Smooth muscle cell of the brain vasculature (primary cell): ENCODE results near the gene SCT.

ENCODE experiments used
- DNase-seq: peaks from one replicate; pipeline ENCODE4 v3.0.0-alpha.2; 2012; ENCODE audit warnings: low read depth, low spot score

SCT gene

DNA sequence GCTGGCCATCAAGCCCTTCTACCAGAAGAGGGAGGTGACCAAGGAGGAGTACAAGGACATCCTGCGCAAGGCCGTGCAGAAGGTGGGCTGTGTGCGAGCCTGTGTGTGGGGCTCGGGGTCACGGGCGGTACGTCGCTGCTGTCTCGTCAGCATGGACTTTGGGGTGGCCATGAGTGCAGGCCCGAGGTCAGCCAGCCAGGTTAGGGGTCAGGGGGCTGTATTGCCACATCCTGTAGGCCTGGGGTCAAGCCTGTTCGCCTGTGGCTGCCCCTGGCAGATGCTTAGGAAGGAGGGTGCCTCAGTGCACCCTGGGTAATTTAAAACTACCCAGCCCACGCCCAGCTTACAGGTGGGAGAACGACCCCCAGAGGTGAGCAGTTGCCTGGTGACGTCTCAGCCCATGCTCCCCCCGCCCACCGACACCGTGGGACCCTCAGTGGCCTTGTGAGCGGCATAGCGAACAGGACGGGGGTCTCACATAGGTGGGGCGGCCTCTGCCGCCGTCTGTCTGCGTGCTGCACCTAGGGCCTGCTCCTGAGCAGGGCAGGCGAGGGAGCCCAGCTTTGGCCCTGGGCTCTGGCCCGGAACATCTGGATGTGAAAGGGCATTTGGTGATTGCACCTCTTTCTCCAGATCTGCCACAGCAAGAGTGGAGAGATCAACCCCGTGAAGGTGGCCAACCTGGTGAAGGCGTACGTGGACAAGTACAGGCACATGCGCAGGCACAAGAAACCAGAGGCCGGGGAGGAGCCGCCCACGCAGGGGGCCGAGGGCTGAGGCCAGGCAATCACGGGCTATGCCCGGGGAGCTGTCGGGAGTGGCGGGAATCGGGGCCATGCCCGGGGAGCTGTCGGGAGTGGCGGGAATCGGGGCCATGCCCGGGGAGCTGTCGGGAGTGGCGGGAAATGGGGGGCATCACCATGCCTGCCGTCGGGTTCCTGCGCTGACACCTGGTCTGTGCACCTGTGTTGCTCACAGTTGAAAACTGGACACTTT lies 15.7 kb downstream of the SCT start:
- no peak for DNase-seq

DNA sequence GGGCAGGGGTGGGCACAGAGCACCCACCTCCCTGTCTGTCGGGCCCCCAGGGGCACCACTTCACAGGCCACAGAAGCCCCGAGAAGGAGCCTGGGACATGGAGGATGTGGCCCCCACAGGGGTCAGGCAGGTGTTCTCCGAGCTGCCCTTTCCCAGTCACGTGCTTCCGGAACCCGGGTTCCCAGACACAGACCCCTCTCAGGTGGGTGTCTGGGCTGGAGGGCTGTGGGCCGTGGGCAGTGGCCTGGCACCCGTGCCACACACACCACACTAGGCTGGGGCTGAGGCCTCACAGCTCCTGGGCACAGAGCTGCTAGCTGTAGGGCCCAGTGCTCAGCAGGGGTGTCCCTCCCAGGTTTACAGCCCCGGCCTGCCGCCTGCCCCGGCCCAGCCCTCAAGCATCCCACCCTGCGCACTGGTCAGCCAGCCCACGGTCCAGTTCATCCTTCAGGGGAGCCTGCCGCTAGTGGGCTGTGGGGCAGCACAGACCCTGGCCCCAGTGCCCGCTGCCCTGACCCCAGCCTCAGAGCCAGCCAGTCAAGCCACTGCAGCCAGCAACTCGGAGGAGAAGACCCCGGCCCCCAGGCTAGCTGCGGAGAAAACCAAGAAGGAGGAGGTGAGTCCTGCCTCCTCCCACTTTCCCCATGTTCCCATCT lies 16.7 kb downstream of the SCT start:
- no peak for DNase-seq

DNA sequence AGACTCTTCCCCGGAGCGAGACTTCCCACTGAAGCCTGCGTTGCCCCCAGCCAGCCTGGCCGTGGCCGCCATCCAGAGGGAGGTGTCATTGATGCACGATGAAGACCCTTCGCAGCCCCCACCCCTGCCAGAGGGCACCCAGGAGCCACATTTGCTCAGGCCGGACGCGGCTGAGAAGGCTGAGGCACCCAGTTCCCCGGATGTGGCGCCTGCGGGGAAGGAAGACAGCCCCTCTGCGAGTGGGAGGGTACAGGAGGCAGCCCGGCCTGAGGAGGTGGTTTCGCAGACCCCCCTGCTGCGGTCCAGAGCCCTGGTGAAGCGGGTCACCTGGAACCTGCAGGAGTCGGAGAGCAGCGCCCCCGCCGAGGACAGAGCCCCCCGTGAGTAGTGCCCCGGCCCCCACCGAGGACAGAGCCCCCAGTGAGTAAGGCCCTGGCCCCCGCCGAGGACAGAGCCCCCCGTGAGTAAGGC lies 17.6 kb downstream of the SCT start:
- no peak for DNase-seq

DNA sequence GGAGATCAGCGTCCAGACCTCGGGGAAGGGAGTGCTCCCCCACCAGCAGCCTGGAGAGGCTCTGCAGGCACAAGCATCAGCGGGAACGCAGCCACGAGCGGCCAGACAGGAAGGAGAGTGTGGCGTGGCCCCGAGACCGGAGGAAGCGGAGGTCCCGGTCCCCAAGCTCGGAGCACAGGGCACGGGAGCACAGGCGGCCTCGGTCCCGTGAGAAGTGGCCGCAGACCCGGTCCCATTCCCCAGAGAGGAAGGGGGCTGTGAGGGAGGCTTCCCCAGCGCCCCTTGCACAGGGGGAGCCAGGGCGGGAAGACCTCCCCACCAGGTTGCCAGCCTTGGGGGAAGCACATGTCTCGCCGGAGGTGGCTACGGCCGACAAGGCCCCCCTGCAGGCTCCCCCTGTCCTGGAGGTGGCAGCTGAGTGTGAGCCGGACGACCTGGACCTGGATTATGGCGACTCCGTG lies 18.2 kb downstream of the SCT start:
- no peak for DNase-seq

DNA sequence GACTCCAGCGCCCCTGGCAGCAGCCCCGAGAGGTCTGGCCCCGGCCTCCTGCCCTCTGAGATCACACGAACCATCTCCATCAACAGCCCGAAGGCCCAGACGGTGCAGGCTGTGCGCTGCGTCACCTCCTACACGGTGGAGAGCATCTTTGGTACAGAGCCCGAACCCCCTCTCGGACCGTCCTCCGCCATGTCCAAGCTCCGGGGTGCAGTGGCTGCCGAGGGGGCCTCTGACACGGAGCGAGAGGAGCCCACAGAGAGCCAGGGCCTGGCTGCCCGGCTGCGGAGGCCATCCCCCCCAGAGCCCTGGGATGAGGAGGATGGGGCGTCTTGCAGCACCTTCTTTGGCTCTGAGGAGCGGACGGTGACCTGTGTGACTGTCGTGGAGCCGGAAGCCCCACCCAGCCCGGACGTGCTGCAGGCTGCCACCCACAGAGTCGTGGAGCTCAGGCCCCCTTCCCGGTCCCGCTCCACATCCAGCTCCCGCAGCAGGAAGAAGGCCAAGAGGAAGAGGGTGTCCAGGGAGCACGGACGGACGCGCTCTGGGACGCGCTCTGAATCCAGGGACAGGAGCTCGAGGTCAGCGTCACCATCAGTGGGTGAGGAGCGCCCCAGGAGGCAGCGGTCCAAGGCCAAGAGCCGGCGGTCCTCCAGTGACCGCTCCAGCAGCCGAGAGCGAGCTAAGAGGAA lies 18.9 kb downstream of the SCT start:
- no peak for DNase-seq

DNA sequence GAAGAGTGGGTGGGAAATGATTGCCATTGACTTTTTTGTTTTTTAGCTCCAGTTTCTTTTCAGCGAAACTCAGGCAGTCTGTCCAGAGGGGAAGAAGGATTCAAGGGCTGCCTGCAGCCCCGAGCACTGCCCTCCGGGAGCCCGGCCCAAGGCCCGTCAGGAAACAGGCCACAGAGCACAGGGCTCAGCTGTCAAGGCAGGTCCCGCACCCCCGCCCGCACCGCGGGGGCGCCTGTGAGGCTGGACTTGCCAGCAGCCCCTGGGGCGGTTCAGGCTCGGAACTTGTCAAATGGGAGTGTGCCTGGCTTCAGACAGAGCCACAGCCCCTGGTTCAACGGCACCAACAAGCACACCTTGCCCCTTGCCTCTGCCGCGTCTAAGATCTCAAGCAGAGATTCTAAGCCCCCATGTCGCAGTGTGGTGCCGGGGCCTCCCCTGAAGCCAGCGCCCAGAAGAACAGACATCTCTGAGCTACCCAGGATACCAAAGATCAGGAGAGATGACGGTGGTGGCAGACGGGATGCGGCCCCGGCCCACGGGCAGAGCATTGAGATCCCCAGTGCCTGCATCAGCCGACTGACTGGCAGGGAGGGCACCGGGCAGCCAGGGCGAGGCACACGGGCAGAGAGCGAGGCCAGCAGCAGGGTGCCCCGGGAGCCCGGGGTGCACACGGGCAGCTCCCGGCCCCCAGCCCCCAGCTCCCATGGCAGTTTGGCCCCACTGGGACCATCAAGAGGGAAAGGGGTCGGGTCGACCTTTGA lies 19.8 kb downstream of the SCT start:
- no peak for DNase-seq

DNA sequence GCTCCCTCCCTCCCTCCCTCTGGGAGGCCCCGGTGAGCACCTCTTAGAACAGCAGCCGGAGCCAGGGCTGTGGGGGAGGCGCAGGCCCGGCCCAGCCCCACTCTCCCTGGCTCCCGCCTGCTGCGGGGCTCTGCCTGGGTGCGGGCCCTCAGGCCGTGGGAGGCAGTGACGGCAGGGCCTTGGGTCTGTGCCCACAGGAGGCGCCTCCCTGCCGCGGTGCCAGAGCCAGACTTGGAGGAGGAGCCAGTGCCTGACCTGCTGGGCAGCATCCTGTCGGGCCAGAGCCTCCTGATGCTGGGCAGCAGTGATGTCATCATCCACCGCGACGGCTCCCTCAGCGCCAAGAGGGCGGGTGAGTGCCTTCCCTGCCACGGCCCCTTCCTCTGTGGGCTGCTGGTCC lies 20.7 kb downstream of the SCT start:
- DNase-seq = no peak

DNA sequence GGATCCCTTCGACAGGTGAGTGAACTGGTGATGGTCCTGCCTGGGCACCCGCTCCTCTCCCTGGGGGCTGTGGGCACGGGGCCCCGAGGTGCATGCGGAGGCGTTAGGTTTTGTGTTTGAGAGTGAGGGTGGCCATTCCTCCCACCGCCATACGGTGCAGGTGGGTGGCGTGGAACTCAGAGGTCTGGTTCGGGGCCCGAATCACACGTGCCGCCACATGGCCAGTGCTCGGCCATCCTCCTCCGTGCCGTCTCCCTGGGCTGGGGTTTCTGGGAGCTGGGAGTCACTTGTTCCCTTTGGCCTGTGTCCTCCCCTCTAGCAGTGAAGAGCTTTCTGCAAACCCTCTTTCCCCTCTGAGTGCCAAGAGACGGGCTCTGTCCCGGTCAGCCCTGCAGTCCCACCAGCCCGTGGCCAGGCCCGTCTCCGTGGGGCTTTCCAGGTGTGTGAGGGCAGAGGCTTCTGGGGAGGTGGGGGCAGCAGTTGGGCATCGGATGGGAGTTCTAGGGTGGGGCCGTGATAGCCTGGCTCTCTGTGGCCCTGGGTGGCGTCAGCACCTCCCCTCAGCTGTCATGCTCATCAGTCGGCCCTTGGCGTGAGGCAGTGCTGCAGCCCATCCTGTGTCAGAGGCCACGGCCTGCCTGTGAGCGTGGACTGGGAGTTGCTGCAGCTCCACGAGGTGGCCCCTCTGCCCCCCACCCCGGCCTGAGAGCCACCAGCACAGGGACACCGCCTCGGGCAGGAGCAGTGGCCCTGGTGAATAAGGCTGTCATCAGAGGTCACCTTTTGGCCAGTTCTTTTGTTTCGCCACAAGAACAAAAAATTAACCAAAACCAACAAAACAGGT lies 21.5 kb downstream of the SCT start:
- no peak for DNase-seq

DNA sequence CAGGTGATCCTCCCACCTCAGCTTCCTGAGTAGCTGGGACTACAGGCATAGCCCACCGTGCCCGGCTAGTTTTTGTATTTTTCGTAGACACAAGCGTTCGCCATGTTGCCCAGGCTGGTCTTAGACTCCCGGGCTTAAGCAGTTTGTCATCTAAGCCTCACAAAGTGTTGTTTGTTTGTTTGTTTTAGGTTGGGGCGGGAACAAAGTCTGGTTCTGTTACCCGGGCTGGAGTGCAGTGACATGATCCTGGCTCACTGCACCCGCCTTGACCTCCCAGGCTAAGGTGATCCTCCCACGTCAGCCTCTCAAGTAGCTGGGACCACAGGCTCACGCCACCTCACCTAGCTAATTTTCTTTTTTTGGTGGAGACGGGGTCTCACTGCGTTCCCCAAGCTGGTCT lies 23.8 kb downstream of the SCT start:
- no peak for DNase-seq

DNA sequence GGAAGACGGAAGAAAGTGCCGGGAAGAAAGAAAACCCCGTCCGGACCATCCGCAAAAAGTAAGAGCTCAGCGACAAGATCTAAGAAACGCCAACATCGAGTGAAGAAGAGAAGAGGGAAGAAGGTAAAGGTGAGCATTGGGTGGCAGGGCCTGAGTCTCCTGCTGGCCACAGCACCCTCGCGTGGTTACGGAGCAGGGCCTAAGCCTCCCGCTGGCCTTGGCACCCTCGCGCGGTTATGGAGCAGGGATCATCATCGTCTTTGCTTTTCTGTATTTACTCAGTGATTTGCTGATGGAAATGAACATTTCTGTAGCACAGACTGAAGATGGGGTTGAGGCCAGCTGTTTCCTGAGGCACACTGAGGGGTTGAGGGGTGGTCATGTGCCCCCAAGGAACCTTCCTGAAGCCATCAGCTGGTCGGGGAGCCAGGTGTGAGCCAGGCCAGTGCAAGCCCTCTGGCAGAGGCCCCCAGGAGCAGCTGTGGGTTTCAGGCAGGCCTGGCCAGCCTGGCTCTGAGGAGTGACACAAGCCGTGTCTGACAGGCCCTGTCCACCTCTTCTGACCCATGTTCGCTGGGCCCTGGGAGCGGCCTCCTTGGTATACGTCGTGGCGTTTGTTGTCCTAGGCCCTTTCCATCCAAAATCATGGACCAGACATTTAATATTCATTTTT lies 25.3 kb downstream of the SCT start:
- no peak for DNase-seq

DNA sequence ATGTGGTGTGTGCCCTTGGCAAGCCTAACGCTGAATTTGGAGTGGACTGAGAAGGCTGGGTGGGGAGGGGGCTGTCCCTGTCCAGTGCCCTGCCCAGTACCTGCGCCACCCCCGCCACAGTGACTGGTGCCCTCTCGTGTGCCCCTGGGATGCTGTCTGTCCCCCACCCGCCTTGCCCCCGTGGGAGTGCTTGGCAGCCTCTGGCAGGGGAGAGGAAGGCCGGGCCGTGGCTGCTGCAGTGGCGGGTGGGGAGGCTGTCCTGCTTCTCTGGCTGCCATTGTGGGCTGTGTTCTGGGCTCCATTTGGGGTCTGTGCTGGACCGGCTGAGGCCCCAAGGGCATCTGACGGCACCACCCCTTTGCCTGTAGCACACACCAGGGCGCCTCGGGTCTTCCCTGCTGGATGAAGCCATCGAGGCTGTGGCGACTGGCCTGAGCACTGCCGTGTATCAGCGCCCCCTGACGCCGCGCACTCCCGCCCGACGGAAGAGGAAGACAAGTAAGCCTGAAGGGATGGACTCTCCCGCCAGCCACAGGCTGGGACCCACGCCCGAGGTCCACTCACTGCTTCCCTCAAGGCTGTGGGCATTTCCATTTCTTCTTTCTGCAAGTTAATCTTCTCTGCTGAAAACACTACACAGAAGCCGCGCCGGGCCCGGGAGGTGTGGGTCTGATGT lies 28.8 kb downstream of the SCT start:
- DNase-seq = no peak

DNA sequence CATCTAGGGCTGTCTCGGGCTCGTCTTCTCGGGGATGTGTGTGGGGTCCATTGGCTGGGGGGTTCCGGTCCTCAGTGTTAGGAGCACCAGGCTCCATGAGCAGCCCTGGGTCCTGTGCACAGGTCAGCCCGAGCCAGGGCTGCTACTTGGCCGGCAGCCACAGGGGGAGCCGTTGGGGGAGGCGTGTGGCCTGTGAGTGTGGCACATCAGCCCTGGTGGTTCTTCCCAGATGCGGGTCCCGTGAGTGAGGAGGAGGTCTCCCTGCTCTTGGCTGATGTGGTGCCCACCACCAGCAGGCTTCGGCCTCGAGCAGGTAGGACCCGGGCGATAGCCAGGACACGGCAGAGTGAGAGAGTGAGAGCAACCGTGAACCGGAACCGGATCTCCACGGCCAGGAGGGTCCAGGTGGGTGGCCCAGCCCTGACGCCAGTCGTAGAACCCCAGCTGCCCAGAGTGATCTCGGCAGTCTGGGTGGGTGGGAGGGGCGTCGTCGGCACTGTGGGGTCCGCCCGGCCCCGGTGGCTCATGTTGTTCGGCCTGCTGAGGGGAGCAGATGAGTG lies 29.7 kb downstream of the SCT start:
- no peak for DNase-seq

DNA sequence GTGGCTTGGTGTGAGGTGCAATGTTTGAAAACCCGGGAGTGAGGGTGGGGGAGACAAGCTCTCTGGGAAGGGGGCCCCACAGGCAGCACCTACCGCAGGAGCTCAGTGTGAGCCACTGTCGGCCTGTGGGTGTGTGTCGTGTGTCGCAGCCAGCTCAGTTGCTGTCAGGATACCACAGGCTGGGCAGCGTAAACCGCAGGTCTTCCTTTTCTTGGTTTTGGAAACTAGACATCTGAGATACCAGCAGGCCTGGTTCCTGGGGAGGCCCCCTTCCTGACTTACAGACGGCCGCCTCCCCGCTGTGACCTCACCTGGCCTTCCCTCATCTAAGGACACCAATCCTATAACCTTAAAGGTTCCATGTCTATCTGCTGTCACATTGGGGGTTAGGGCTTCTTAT lies 30.6 kb downstream of the SCT start:
- DNase-seq = no peak

DNA sequence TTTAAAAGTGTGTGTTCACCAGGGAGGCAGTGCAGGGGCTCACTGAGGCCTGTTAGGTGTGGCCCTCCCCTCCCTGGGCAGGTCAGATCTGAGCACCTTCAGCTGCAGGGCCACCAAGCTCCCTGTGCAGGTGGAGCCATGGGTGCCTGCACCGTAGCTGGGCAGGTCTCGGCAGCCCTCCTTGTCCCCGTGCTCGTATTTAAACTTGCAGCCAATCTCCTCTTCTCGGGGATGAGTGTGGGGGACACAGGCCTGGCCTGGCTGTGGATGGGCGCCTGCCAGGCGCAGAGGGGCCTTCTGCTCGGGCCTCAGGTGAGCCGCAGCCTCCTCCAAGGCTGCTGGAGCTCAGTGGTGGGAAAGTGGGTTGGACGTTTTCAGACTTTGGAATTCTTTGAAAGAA lies 31.6 kb downstream of the SCT start:
- no peak for DNase-seq

DNA sequence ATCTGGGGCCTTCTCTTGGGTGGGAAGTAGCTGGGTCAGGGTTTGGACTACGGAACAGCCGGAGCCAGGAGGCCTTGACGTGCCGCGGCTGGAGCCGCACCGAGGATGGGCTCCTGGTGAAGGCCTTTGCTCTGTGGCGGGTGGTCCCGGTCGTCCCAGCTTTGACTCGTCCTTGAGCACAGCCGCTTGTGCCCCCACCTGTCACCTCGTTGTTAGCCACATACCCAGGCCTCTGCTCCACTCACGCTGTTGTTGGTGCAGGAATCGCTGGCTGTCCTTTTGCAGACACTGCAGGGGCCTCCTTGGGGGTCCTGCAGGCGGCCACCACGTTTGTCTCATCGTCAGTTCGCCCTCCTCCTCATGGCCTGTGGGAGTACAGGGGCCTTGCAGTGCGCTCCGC lies 33.6 kb downstream of the SCT start:
- DNase-seq = no peak

DNA sequence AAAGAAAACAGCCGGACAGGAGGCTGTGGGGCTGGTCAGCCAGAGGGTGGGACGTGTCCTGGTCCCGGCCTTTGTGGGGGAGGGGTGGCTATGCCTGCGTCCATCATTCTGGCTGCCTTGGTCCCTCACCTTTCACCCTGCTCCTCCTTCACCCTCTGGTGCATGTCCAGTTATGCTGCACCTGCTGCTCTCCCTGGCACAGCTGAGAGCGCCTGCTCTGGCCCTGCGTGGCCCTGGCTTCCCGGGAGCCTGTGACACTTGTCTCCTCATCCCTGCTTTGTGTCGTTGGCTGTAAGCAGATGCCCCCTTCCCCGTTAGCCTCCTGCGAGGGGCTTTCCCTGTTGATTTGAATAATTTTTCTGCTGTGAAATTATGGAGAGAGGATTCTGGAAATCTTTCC lies 34.1 kb downstream of the SCT start:
- no peak for DNase-seq

DNA sequence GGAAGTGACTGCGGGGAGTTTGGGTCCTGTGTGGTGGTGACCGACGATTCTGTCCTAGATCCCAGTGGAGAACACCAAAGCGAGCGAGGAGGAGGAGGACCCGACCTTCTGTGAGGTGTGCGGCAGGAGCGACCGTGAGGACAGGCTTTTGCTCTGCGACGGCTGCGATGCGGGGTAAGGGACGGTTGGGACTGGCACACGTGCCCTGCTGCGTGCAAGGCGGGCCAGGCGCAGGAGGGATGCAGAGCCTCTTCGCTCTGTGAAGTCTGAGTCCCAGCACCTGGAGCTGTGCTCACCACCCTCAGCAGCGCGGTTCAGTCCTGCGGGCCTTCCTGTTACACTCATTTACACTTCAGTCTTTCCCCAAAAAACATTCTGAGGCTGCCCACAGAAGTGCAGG lies 34.5 kb downstream of the SCT start:
- DNase-seq = no peak

DNA sequence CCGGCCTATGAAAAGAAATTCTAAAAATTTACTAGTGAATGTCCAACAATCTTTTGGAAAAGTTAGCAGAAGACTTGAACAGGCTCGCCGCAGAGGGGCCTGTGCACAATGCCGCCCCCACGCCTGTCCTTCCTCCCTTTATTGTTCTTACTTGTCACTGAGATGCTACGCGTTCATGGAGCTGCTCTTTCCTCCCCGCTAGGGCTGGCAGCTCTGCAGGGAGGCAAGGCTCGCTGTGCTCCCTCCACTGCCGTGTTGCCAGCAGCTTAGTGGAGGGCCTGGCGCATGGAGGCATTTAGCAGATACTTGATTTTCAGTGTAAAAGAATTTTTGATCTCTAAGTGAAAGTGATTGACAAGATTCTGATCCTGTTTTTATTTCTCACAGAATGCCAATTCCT lies 36.0 kb downstream of the SCT start:
- no peak for DNase-seq

DNA sequence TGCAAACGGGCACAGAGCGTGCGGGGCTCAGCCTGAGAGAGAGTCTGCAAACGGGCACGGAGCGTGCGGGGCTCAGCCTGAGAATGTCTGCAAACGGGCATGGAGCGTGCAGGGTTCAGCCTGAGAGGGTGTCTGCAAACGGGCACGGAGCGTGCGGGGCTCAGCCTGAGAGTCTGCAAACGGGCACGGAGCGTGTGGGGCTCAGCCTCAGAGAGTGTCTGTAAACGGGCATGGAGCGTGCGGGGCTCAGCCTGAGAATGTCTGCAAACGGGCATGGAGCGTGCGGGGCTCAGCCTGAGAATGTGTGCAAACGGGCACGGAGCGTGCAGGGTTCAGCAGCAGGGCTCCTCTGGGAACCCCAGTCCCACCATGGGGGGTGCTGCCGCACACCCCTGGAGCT lies 37.2 kb downstream of the SCT start:
- DNase-seq = no peak
